Spinal cord (tissue), 10 donors: ENCODE data around the gene ZNF827. TPM values are rescaled to one million over a fixed set of nuclear protein-coding genes. Genes with fewer than 3 reads are reported as not detected.
A peak's percentile ranks its signal among the peaks of the same experiment; 100 is the strongest.

Experiments used
- DNase-seq, 6 donors: peaks; one replicate each; pipeline versions ENCODE4 v3.0.0 to v3.0.0-alpha.2; 2013 to 2015; ENCODE audit warnings: low spot score in 6 of 6, low read depth in 4 of 6
- H3K27ac ChIP-seq: one replicate; pipeline ENCODE4 v1.5.1; 2013; ENCODE audit warnings: low read depth, low read length, control low read depth
- H3K27me3 ChIP-seq: one replicate; pipeline ENCODE4 v1.6.1; 2013; ENCODE audit warnings: low read length; ENCODE audit not compliant: control insufficient read depth, insufficient read depth
- H3K36me3 ChIP-seq: one replicate; pipeline ENCODE4 v1.6.1; 2013; ENCODE audit warnings: low read length; ENCODE audit not compliant: control insufficient read depth, insufficient read depth
- H3K4me1 ChIP-seq: one replicate; pipeline ENCODE4 v1.6.1; 2013; ENCODE audit warnings: low read length; ENCODE audit not compliant: control insufficient read depth, insufficient read depth
- H3K4me3 ChIP-seq: one replicate; pipeline ENCODE4 v1.5.1; 2013; ENCODE audit warnings: low read depth, low read length, control low read depth
- H3K9me3 ChIP-seq: one replicate; pipeline ENCODE4 v1.6.1; 2013; ENCODE audit warnings: low read length; ENCODE audit not compliant: control insufficient read depth, insufficient read depth
- WGBS: methylation state at CpG from one replicate; pipeline ENCODE4 v1.1.5; 2013; ENCODE audit warnings: missing lambda C conversion rate; ENCODE audit not compliant: insufficient coverage; 5-methylcytosine and 5-hydroxymethylcytosine counted together
- polyA plus RNA-seq, 2 donors: library from polyadenylated mRNA; unstranded; fragments of 120-200 nt; gene quantifications; one replicate each; pipeline ENCODE4 v1.2.1, GENCODE V29; 2013; ENCODE audit not compliant: insufficient read length in 2 of 2
- total RNA-seq, 2 donors: library from RNA; depleted of rRNA in 1 of 2; stranded (reverse); fragments of 120-200 nt in 1 of 2; fragments of >200 nt in 1 of 2; gene quantifications; one replicate each; pipeline versions ENCODE4 v1.2.3 to v1.2.4, GENCODE V29; 2013 to 2014
- donor health status: healthy.

ZNF827 gene
- total and polyA plus RNA-seq, 4 donors = 22.3 to 33.6 (median 26.1) TPM

DNA sequence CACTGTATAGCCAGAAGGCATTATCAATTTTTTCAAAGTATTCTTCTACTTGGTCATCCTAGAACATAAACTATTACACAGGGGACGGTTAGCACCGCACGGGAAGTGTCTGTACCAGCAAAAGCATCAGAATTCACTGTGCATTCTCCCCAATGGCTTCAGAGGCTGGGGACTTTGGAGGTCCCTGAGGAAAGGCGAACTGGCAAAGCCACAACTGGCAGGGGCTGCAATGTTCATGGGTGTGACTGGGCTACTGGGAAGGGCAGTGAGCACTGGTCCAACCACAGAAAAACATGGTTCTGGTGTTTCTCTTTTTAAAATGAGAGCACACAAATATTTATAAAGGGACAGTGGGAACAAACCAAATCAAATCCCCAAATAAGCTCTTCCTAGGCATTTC, 175.2 kb downstream of the ZNF827 start:
- DNase-seq = no peak
- Histone ChIP-seq H3K4me3 (no peak overlapping the region), H3K27me3 (no peaks in the 10 kb centered on the region), H3K36me3 (peaks cover 53% of the 10 kb centered on the region), H3K9me3 (no peaks in the 10 kb centered on the region), H3K4me1 (no peaks in the 10 kb centered on the region), H3K27ac (no peak overlapping the region)
- 79% methylated on average over 4 of the region's 4 CpGs for WGBS

DNA sequence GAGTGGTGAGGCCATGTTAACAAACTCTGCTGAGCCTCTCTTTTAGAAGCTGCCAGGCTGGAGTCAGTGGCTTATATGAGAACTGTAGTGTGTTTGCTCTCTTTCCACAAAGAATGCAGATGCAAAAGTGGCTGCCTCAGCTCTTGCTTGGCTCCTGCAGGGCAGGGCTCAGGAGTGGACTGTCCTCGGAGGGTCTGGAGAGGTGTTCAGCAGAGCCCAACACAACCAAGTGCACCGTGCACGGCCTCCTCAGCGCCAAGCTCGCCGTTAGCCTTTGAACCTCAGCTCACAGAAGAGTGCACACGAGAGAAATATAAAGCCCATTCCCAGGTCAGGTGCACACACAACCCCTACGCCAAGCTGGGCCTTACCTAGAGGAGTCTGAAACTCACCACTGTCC, 175.9 kb downstream of the ZNF827 start:
- H3K4me1 ChIP-seq = no peaks in the 10 kb centered on the region
- 96% methylated on average over 6 of the region's 8 CpGs for WGBS
- H3K4me3 ChIP-seq = no peak overlapping the region
- H3K27me3 ChIP-seq = no peaks in the 10 kb centered on the region
- H3K36me3 ChIP-seq = peaks cover 53% of the 10 kb centered on the region
- no peak for DNase-seq
- H3K9me3 ChIP-seq = no peaks in the 10 kb centered on the region
- H3K27ac ChIP-seq = no peak overlapping the region

DNA sequence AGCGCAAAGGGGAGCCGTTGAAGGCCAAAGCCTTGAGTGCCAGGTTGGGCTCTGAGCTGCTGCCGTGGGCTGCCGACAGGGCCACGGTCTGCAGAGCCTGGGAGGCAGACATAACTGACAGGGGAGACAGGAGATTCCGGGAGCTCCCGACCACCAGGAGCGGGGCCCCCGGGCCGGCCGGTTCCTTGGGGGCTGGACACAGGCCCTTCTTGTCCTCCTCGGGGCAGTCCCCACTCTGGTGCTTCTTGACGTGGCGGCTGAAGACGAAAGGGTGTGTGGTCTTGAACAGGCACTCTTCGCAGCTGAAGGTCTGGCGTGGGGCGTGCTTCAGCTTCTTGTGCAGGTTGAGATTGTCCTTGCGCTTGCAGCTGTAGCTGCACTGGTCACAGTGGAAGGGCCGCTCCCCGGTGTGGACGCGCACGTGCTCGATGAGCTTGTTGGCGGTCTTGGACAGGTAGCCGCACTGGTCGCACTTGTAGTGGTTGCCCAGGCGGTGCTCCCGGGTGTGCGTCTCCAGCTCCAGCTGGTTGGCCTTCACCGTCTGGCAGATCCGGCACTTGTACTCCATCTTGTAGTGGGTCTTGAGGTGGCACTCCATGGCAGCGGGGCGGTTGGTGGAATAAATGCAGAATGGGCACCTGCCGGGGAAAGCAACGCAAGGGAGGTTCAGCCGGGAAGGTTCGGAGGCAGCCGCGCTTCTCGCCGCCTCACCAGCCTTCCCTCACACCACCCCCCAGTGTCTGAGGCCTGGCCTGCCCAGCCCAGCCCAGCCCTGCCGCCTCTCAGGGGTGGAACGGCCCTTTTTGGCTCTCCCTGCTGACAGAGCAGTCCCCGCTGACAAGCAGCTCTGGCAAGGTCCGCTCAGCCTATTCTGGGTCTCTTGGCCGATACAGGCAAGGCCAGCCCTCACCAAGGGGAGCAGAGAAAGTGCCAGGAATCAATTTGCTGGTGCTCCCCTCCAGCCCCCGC, 177.4 kb downstream of the ZNF827 start:
- Histone ChIP-seq H3K36me3 (peaks cover 49% of the 10 kb centered on the region), H3K4me1 (no peaks in the 10 kb centered on the region), H3K27me3 (no peaks in the 10 kb centered on the region), H3K27ac (no peak overlapping the region), H3K9me3 (no peaks in the 10 kb centered on the region), H3K4me3 (no peak overlapping the region)
- no peak for DNase-seq
- WGBS = 96% methylated on average over 45 of the region's 49 CpGs

DNA sequence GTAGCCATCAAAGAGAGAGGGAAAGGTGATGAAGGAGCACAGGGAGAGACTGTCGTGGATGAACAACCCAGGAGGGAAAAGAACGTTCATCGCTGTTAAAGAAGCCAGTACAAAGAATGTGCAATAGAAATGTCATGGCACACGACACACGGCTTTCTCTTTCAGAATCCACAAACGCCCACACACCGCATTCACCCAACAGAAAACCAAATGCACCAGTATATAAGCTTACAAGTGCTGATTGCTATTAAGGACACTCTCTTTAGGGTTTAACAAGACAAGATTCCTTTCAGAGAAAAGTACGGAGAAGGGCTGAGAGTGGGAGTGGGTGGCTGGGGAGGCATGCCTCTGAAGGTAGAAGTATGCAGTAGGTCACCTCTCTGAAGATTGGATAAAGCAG, 178.4 kb downstream of the ZNF827 start:
- no peak overlapping the region for H3K27ac ChIP-seq
- no CpG with 5 or more reads among the region's 8 CpGs for WGBS
- H3K4me1 ChIP-seq = no peaks in the 10 kb centered on the region
- no peaks in the 10 kb centered on the region for H3K27me3 ChIP-seq
- peaks cover 41% of the 10 kb centered on the region for H3K36me3 ChIP-seq
- no peak for DNase-seq
- H3K9me3 ChIP-seq = no peaks in the 10 kb centered on the region
- H3K4me3 ChIP-seq = no peak overlapping the region

DNA sequence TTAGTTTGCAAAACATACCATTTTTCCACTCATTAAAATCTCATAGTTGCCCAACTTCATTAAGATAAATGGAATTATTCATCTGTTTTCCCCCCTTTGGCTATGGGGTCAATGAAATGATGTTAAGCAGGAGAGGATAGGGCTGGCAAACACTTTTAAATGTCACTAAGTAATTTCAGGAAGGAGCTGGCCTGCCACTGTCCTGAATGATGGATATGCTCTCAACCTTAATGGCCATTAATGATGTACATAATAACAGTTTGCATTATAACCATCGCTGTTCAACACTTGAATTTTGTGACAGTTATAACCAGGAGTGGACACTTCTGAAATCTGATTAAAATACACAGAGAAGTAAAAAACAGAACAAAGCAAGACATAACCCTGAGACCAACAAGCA, 181.4 kb downstream of the ZNF827 start:
- WGBS = no CpG with 5 or more reads among the region's 1 CpG
- H3K9me3 ChIP-seq = no peaks in the 10 kb centered on the region
- DNase-seq = no peak

DNA sequence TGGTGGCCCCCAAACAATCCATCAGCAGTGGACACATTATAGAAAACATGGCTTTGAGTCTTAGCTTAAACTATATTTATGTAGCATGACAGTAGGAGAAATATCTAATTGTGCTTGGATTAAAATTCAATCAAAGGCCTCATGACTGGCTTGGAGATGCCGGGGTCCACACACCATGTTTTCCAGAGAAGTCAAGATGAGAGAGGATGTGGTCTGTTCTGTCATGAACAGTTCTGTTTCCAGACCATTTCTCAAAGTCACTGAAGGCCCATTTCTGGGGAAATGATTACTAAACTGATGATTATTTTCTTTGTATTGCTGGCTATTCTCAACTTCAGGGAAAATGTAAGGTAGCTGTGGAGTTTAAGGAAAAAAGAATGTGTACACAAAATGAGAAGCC, 182.4 kb downstream of the ZNF827 start:
- DNase-seq = no peak
- Histone ChIP-seq H3K27ac (no peak overlapping the region), H3K9me3 (no peaks in the 10 kb centered on the region), H3K4me1 (no peaks in the 10 kb centered on the region), H3K4me3 (no peak overlapping the region), H3K27me3 (no peaks in the 10 kb centered on the region), H3K36me3 (peaks cover 11% of the 10 kb centered on the region)
- 100% methylated on average over 1 of the region's 1 CpG for WGBS

More for the DNA sequence above, 181.4 kb downstream of the ZNF827 start:
- no peaks in the 10 kb centered on the region for H3K4me1 ChIP-seq
- H3K27ac ChIP-seq = no peak overlapping the region
- H3K4me3 ChIP-seq = no peak overlapping the region
- H3K27me3 ChIP-seq = no peaks in the 10 kb centered on the region
- H3K36me3 ChIP-seq = peaks cover 20% of the 10 kb centered on the region

DNA sequence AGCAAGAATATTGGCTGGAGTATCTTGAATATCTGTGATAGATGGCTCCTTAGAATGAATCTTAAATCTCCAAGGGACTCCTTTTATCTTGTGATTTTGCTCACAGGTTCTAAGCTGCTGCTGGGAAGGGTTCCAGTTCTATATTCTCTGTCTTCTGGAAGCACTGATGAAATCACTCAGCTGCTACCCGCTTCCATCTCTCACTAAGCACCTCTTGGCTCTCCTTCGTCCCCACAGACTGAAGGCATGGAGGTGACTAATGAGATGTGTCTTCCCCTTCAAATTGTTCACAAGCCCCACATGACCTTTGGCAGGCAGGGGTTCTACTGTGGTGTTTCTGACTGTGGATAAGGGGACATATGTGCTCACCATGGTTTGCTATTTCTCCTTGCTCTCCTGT, 182.8 kb downstream of the ZNF827 start:
- H3K4me1 ChIP-seq = no peaks in the 10 kb centered on the region
- H3K9me3 ChIP-seq = no peaks in the 10 kb centered on the region
- no CpG with 5 or more reads among the region's 2 CpGs for WGBS
- H3K27me3 ChIP-seq = no peaks in the 10 kb centered on the region
- no peak overlapping the region for H3K4me3 ChIP-seq
- no peak for DNase-seq
- H3K36me3 ChIP-seq = peaks cover 7% of the 10 kb centered on the region
- no peak overlapping the region for H3K27ac ChIP-seq

DNA sequence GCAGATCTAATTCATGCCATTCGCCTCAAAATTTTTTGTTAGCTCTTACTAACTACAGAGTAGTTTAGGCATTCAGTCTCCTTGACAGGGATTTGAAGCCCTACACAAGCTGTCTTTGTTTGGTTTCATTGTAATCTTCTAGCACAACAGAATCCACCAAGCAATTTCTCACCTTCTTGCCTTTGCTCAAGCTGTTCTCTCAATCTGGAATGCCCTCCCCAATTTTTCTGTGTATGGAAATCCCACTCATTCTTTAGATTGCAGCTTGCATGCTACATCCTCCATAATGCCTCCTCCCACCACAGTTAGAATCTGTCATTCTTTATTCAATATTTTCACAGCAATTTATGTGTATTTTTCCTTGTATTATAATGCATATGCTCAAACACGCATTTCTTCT, 195.0 kb downstream of the ZNF827 start:
- peak in 1 of 6 donors; percentile 16 for DNase-seq
- no peak overlapping the region for H3K4me3 ChIP-seq
- H3K9me3 ChIP-seq = no peaks in the 10 kb centered on the region
- H3K36me3 ChIP-seq = no peaks in the 10 kb centered on the region
- H3K27ac ChIP-seq = no peak overlapping the region
- WGBS = no CpG with 5 or more reads among the region's 2 CpGs
- H3K4me1 ChIP-seq = no peaks in the 10 kb centered on the region
- H3K27me3 ChIP-seq = no peaks in the 10 kb centered on the region

DNA sequence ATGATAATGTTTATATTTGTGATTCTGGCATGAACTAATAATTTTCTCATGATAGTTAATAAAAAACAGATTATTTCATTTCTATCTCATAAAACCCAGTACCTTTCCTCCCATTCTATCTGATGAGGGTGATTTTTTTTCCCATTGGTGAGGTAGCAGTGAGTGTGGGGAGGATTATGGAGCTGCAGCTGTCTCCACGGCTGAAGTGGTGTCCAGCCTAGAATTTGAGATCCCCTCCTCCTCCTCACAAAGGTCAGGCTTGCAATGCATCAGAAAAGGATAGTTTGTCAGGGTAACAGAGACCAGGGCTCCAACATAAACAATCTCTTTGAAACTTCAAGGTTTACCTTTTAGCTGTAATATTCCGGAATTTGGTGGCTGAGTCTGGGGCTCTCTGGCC, 197.8 kb downstream of the ZNF827 start:
- Histone ChIP-seq H3K27ac (no peak overlapping the region), H3K27me3 (no peaks in the 10 kb centered on the region), H3K4me3 (no peak overlapping the region), H3K4me1 (peaks cover 5% of the 10 kb centered on the region), H3K36me3 (no peaks in the 10 kb centered on the region), H3K9me3 (no peaks in the 10 kb centered on the region)
- no peak for DNase-seq
- no CpG with 5 or more reads among the region's 2 CpGs for WGBS

DNA sequence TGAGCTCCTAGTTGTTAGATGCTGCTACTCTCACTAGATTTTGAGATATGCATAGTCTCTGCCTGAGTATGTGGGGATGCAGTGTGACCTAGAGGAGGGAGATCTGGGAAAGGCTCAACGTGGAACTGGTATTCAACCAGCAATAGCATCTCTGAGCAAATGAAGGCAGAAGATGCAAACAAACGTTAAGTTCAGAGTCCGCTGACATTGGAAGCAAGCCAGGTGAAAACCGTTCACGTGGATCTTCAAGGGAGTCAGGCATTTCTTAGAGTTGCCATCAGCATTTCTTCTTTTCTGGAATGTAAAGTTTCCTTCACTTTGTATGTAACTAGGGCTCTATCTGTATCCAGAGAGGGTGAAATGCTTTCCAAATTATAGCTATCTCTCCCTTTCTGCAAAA, 198.8 kb downstream of the ZNF827 start:
- Histone ChIP-seq H3K4me3 (no peak overlapping the region), H3K36me3 (no peaks in the 10 kb centered on the region), H3K4me1 (peaks cover 7% of the 10 kb centered on the region), H3K9me3 (no peaks in the 10 kb centered on the region), H3K27me3 (no peaks in the 10 kb centered on the region), H3K27ac (no peak overlapping the region)
- 43% methylated on average over 3 of the region's 5 CpGs for WGBS
- DNase-seq = no peak
